Midbrain (tissue), 1 donor: ENCODE results near the gene PYGO1.
"Not testable (repeated sequence)": the region's sequence is repeated elsewhere in the genome, so short reads cannot be mapped to it uniquely, and the experiment has no call there.

Source experiments
- DNase-seq: peaks from one replicate; lab custom pipeline; 2025; lab: John Stamatoyannopoulos, UW

The PYGO1 gene

GRCh38 chr15:55588070-55588814 is at the start of gene PYGO1:
PYGO1 (minus strand) TSS chr15:55588345; CDS start chr15:55587883, 462 bp downstream.
- peak; percentile 42 for DNase-seq

- DNase-seq = no peak
These were observed 48.9 kb upstream of the PYGO1 start for GRCh38 chr15:55637086-55637485.

GRCh38 chr15:55633731-55634130 is 45.6 kb upstream of the PYGO1 start:
- no peak for DNase-seq

- no peak for DNase-seq
These were observed 44.3 kb upstream of the PYGO1 start for GRCh38 chr15:55632434-55632833.

GRCh38 chr15:55630858-55631257 is 42.7 kb upstream of the PYGO1 start:
- no peak for DNase-seq

GRCh38 chr15:55628369-55628730 is 40.2 kb upstream of the PYGO1 start:
- no peak for DNase-seq

GRCh38 chr15:55627730-55628368 is 39.7 kb upstream of the PYGO1 start:
- no peak for DNase-seq

- DNase-seq = no peak
These were observed 31.6 kb upstream of the PYGO1 start for GRCh38 chr15:55619783-55620182.

GRCh38 chr15:55618387-55618786 is 30.2 kb upstream of the PYGO1 start:
- DNase-seq = no peak

GRCh38 chr15:55615445-55615844 is 27.3 kb upstream of the PYGO1 start:
- DNase-seq = no peak

- no peak for DNase-seq
These were observed 25.6 kb upstream of the PYGO1 start for GRCh38 chr15:55613727-55614126.

- DNase-seq = no peak
These were observed 18.1 kb upstream of the PYGO1 start for GRCh38 chr15:55606214-55606613.

GRCh38 chr15:55601374-55601773 is 13.2 kb upstream of the PYGO1 start:
- no peak for DNase-seq

- DNase-seq = no peak
These were observed 11.3 kb upstream of the PYGO1 start for GRCh38 chr15:55599439-55599838.

- not testable (repeated sequence) for DNase-seq
These were observed 4.9 kb upstream of the PYGO1 start for GRCh38 chr15:55593019-55593418.

GRCh38 chr15:55590788-55591187 is 2.6 kb upstream of the PYGO1 start:
- no peak for DNase-seq

- DNase-seq = no peak
These were observed 1.1 kb upstream of the PYGO1 start for GRCh38 chr15:55589287-55589686.

- DNase-seq = no peak
These were observed 620 bp upstream of the PYGO1 start for GRCh38 chr15:55588815-55589115.

GRCh38 chr15:55587321-55588069 is 650 bp downstream of the PYGO1 start:
- DNase-seq = peak; percentile 17

- DNase-seq = no peak
These were observed 1.3 kb downstream of the PYGO1 start for GRCh38 chr15:55586808-55587207.

- DNase-seq = no peak
These were observed 11.2 kb downstream of the PYGO1 start for GRCh38 chr15:55576943-55577342.

GRCh38 chr15:55574096-55574495 is 14.0 kb downstream of the PYGO1 start:
- no peak for DNase-seq

GRCh38 chr15:55573224-55573623 is 14.9 kb downstream of the PYGO1 start:
- DNase-seq = no peak
